IPS-18c (cell line): Measurements from ENCODE around the gene APEX2.
"Not testable (repeated sequence)": the region's sequence is repeated elsewhere in the genome, so short reads cannot be mapped to it uniquely, and the experiment has no call there.

ENCODE experiments used
- H3K4me3 ChIP-seq: 2 replicates; pipeline ENCODE4 v1.7.0; 2013; ENCODE audit warnings: low read depth, mild to moderate bottlenecking, low read length, moderate library complexity; ENCODE audit not compliant: insufficient read depth
- H3K9me3 ChIP-seq: one replicate; pipeline ENCODE4 v1.6.1; 2013; ENCODE audit warnings: mild to moderate bottlenecking, low read length, moderate library complexity; ENCODE audit not compliant: control insufficient read depth, insufficient read depth

The APEX2 gene

GRCh38 chrX:55006827-55007621 lies 6.9 kb downstream of the APEX2 start:
- H3K4me3 ChIP-seq = no peak overlapping the region; the same call in 1 of the 2 replicates
- peaks cover 10% of the 10 kb centered on the region for H3K9me3 ChIP-seq

- H3K9me3 ChIP-seq = peaks cover 10% of the 10 kb centered on the region
- no peak overlapping the region for H3K4me3 ChIP-seq
These were observed 7.5 kb downstream of the APEX2 start for GRCh38 chrX:55007656-55008055.

DNA sequence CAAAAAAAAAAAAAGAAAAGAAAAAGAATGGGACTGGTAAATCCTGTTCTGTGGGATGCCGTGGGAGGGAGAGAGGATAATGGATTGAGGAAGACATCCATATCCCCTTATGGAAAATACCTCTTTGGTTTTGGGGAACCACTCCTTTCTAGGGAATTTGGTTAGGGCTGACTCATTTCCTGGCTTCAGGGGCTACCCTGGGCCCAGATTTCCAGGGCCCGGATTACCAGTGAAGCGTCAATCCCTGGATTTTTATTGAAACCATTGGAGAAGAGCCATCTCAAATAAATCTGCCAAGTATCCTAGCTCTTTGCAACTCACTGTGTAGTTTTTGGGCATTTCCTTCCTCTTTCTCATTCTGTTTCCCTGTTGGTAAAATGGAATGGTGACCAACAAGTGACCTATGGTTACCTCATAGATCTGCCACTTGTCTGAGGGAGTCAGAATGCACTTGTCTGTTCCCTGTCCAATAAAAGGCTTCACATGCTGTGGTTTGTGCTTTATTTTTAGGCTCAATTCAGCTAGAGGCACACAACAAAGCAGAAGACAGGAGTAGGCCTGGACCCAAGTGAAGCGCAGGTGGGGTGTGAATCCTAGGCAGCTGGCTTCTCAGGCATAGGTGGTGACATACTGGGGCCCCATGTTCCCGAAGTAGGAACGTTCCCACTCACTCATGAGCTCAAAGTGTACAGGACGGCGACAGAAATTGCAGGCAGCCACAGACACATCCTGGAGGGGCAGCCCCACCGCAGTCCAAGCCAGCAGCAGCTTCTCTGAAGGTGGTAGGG lies 8.6 kb downstream of the APEX2 start:
- peaks cover 5% of the 10 kb centered on the region for H3K9me3 ChIP-seq
- no peak overlapping the region for H3K4me3 ChIP-seq

- peaks cover 3% of the 10 kb centered on the region for H3K9me3 ChIP-seq
- H3K4me3 ChIP-seq = no peak overlapping the region
These were observed 11.1 kb downstream of the APEX2 start for GRCh38 chrX:55011294-55011693.

DNA sequence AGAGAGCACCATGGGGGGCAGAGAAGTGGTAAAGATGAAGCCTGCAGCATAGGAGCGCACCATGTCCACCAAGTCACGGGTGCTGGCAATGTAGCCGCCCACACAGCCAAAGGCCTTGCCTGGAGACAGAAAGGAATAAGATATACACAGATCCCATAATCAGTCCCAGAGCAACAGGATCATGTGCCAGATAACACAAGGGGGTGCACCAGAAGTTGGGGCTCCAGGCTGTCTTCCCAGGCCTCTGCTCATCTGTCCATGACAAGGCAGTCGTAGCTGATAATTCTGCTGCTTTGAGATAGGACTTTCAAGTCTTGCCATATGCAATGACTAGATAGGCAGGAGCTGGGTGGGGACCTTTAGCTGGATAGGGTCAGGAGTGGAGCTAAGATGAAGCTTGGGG lies 14.7 kb downstream of the APEX2 start:
- peaks cover 2% of the 10 kb centered on the region for H3K9me3 ChIP-seq

DNA sequence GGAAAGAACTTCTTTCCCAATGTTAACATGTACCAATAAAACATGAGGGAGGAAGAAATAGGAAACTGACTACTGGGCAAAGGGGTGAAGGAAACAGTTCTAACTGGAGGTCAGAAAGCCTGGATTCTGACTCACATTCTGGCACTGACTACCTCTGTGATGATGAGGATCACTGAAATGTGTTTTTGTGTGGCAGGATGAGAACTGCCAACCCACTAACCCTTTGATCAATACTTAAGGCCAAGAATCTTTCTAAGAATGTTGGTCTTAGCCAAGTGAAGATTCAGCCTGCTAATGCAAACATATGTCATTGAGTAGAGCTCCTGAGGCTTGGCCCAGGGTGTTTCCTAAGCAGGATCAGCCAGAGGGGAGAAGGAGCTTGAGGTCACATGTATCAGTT lies 26.0 kb downstream of the APEX2 start:
- H3K4me3 ChIP-seq = no peak overlapping the region
- peaks cover 5% of the 10 kb centered on the region for H3K9me3 ChIP-seq

More for the DNA sequence above, 14.7 kb downstream of the APEX2 start:
- H3K4me3 ChIP-seq = no peak overlapping the region

DNA sequence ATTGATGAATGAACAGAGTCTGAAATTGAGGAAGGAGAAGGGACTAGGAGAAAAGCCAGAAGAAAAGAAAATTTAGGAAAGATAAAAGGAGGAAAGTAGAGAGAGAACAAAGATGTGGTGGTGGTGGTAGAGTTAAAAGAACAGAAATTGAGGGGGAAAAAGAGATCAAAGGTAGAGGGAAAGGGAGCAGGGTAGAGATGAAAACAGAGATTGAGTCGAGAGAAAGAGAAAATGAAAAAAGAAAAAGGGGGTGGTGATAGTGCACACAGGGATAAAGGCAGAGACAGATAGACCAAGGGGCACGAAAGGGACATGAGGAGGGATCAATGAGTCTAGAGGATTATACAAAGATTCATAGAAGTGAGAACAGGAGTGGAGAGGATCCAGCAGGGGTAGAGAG lies 26.7 kb downstream of the APEX2 start:
- Histone ChIP-seq H3K4me3 (no peak overlapping the region), H3K9me3 (peaks cover 5% of the 10 kb centered on the region)

DNA sequence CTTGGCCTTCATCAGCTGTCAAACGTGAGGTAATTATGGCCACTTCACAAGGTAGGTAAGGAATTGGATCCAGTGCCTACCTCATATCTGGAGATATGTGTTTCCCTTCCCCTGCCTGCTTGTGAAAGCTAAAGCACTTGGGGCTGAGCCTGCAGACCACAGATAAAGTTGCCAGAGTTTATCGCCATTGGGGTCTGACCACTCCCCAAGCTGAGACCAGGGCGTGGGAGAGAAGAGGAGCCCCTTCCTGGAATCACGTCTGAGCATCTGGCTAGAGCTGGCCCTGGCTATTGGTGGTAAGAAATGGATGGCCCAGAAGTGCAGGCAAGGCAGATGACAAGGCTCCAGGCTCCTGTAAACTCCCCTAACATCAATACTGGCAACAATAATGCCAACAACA lies 27.9 kb downstream of the APEX2 start:
- H3K9me3 ChIP-seq = peaks cover 5% of the 10 kb centered on the region

DNA sequence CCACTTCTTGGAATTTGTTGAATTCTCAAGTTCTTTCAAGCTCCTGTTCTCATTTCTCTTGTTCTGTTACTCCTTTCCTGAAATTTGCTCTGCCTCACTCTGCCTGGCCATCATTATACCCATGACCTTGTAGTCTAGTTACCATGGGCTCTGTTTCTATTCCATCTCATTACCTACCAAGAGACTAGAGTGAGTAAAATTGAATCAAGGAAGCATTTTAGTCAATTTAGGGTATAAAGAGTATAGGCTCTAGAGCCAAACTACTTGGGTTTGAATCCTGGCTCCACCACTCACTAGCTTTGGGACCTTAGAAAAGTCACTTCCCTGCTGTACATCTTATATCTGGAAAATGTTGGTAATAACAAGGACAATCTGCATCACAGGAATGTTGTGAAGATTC lies 28.4 kb downstream of the APEX2 start:
- H3K9me3 ChIP-seq = peaks cover 5% of the 10 kb centered on the region
- H3K4me3 ChIP-seq = no peak overlapping the region

More for the DNA sequence above, 27.9 kb downstream of the APEX2 start:
- H3K4me3 ChIP-seq = no peak overlapping the region

DNA sequence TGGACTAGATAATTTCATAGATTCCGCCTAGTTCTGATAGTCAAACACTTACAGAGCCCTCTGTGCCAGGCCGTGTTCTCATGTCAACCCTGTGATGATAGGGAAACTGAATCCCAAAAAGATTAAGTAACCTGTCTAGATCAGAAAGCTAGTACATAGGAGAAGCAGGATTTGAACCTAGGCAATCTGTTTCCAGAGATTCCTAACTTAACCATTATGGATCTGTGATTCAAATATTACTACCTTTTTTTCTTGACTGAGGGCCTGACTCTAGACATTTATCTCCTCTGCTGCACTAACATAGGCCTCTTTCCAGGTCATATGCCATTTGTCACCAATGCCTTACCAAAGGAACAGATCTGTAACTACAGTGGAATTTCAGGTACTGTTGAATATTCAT lies 29.1 kb downstream of the APEX2 start:
- Histone ChIP-seq H3K4me3 (no peak overlapping the region), H3K9me3 (peaks cover 5% of the 10 kb centered on the region)

DNA sequence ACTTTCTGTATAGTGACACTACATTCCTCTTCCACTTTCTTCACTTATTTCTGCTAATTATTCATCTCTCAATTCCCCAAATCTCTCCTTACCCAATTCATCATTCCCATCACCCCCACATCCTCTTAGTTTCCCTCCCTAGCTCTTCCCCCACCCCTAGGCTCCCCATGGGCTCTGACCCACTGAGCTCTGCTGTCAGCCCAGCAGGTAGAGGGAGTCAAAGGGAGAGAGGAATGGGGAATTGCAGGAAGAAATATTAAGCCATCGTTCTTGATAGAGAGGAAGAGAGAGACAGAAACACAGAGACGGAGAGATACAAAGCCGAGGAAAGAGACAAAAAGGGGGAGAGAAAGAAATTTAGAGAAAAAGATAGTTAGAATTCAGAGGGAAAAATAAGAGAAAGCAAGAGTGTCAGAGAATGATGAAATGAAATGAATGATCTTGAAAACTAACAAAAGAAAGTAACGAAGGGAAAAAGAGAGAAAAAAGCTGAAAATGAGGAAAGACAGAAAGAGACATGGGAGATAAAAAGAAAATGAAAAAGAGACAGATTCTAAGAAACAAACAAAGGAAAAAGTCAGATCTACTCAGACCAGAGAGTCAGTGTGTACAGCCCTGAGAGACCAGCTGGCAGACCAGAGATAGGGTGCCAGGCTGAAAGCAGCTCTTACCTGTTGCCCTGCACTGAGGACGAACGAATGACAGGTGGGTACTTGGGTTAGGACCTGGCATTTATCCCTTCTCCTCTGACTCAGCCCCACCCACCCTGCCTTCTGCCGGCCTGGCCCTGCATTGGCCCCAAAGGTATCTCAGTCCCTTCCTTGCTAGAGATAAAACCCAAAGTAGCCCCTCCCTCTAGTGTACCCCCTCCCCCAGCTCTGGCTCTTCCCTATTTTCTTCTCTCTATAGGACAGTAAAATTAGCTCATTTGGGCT lies 30.4 kb downstream of the APEX2 start, which contains the start of gene ALAS2:
TSS of gene ALAS2 (minus strand) at position 707 of the 935 bp plus-strand sequence. CDS start 4,977 bp downstream, outside the sequence.
- no peak within 1 kb of the TSS for H3K4me3 ChIP-seq

DNA sequence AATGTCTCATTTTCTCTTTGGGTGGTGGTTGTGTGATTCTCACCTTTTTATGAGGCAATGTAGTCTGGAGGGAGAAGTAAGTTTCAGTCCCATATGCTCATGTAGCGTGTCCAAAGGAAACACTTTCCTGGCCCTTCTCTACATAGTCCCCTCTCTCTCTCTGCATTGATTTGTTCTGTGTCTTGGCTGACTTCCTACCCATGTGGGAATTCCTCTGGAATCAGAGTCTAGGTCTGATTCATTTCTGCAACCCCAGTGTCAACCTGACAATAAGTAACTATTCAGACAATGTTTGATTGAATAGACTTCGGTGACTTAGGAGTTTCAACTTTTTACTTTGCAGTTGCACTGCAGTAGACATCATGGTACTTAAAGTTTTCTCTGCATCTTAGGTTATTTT lies 33.3 kb downstream of the APEX2 start:
- Histone ChIP-seq H3K9me3 (no peaks in the 10 kb centered on the region), H3K4me3 (no peak overlapping the region)

More for the DNA sequence above, 30.4 kb downstream of the APEX2 start, which contains the start of gene ALAS2:
- peaks cover 5% of the 10 kb centered on the region for H3K9me3 ChIP-seq

DNA sequence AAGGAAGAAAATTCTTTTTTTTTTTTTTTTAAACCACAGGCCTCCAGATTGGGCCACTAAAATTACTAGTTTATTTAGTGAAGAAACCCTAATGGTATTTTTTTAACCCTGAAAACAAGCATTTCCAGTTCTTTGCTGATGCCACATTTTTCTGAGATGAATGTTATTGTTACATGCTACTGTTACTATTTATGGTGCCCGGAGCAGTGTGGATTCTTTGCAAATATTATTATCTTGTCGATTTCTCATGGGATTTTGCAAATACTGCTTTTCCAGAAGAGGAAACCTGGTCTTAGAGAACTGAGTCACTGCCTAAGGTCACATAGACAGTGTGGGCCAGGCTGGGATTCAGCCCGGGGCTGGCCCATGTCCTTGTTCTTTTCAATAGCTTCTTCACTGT lies 39.3 kb downstream of the APEX2 start:
- peaks cover 2% of the 10 kb centered on the region for H3K9me3 ChIP-seq
- no peak overlapping the region for H3K4me3 ChIP-seq

- Histone ChIP-seq H3K9me3 (peaks cover 2% of the 10 kb centered on the region), H3K4me3 (no peak overlapping the region)
These were observed 41.4 kb downstream of the APEX2 start for GRCh38 chrX:55041514-55041913.

DNA sequence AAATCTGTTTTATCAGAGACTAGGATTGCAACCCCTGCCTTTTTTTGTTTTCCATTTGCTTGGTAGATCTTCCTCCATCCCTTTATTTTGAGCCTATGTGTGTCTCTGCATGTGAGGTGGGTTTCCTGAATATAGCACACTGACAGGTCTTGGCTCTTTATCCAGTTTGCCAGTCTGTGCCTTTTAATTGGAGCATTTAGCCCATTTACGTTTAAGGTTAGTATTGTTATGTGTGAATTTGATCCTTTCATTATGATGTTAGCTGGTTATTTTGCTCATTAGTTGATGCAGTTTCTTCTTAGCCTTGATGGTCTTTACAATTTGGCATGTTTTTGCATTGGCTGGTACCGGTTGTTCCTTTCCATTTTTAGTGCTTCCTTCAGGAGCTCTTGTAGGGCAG lies 50.4 kb downstream of the APEX2 start:
- not testable (repeated sequence) for H3K9me3 ChIP-seq, H3K4me3 ChIP-seq

DNA sequence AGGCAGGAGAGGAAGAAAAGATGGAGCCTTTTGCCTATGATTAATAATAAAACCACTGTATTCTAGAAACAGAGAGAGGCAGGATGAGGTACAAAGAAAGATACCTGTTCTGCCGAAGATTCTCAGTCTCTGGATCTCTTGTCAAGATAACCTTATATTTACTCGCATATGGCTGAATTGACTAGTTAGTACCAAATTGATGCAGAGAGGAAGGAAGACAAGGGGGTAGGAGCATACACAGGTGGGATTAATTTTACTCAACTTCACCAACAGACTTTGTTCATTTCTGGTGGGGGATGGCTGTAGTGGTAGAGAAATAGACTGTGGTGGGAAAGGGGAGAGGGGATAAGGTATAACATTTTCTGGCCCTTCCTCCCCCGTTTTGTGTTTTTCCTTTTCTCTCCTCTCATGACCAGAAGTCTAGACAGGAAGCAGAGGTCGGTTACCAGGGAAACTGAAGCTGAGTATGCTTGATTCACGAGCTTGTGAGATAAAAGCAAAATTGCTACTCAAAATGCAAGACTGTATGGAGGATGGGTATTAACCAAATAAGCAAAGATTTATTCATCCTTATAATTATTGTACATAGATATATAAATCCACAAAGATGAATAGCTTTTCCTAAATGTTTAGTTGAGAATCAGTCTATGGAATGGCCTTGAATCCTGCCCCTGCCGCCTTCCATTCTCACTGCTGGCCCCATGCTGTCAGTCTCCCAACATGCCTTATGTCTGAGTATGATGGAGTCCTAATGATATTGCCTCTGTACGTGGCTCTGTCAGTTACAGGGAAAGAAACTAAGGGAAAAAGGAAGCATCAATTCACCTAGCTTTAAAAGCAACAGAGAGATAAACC lies 56.9 kb downstream of the APEX2 start:
- Histone ChIP-seq H3K9me3 (peaks cover 10% of the 10 kb centered on the region), H3K4me3 (no peak overlapping the region)
